Measurements from ENCODE around the gene ZNF70. TPM values are rescaled to one million over a fixed set of nuclear protein-coding genes. Genes with fewer than 3 reads are reported as not detected.
A peak's percentile ranks its signal among the peaks of the same experiment; 100 is the strongest.

ZNF70 gene
- total and polyA plus RNA-seq, 12 donors = 0.94 to 6.1 (median 4.6) TPM

DNA sequence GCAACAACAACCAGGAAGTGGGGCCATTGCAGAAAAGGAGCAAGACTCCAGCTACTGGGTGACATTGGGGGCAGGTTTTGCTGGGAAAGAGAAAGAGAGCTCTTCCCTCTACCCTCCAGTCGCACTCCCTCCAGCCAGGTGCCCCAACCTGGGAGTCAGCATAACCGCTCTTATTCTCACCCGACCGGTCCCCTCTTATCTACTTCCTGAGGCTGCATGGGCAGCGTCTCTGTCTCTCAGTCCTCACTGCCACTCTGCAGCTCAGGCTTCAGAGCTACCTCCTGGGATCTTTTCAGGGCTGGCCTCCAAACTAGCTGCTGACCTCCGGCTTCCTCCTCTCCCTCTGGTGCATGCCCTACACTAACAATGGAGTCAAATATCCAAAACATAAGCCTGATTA lies 5.1 kb downstream of the ZNF70 start:
- 79 to 91% (median 86%) methylated on average over 6 of the region's 6 CpGs for whole genome bisulfite sequencing, 4 donors
- Histone ChIP-seq H3K27me3 (no peaks in the 10 kb centered on the region), H3K36me3 (replicated peaks in 1 of 2) (peaks cover 0 to 23% of the 10 kb centered on the region in 2 donors), H3K4me3 (no peak overlapping the region), H3K27ac (no peak overlapping the region), H3K9me3 (replicated peaks in 1 of 3) (no peaks in the 10 kb centered on the region), H3K4me1 (replicated peaks in 1 of 2) (peaks cover 0 to 8% of the 10 kb centered on the region in 2 donors)
- intact Hi-C loops (cut with DNase I) = no loop called here
- no peak for TF ChIP-seq POLR2A (IDR thresholded peaks at IDR 0.05)
- TF ChIP-seq, protein P1, sequence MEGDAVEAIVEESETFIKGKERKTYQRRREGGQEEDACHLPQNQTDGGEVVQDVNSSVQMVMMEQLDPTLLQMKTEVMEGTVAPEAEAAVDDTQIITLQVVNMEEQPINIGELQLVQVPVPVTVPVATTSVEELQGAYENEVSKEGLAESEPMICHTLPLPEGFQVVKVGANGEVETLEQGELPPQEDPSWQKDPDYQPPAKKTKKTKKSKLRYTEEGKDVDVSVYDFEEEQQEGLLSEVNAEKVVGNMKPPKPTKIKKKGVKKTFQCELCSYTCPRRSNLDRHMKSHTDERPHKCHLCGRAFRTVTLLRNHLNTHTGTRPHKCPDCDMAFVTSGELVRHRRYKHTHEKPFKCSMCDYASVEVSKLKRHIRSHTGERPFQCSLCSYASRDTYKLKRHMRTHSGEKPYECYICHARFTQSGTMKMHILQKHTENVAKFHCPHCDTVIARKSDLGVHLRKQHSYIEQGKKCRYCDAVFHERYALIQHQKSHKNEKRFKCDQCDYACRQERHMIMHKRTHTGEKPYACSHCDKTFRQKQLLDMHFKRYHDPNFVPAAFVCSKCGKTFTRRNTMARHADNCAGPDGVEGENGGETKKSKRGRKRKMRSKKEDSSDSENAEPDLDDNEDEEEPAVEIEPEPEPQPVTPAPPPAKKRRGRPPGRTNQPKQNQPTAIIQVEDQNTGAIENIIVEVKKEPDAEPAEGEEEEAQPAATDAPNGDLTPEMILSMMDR (IDR thresholded peaks at IDR 0.05) = no peak
- no peak for DNase-seq

DNA sequence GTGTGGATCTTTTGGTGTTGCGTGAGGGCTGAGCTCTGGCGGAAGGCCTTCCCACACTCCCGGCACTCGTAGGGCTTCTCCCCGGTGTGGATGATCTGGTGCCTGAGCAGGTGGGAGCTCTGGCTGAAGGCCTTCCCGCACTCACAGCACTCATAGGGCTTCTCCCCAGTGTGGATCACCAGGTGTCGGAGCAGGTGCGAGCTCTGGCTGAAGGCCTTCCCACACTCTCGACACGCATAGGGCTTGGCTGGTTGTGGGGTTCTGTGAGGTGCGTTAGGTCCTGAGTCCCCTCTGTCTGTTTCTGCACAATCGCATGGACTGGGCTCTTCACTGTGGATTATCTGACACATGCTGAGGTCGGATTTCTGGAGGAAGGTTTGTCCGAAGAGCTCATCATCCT lies 6.4 kb downstream of the ZNF70 start:
- no peak overlapping the region for H3K27ac ChIP-seq
- H3K4me3 ChIP-seq = no peak overlapping the region
- TF ChIP-seq, protein P1 (IDR thresholded peaks at IDR 0.05) = no peak
- TF ChIP-seq POLR2A (IDR thresholded peaks at IDR 0.05) = no peak
- WGBS, 4 donors = 97 to 100% (median 99%) methylated on average over 4 to 14 of the region's 14 CpGs
- peaks cover 0 to 23% of the 10 kb centered on the region in 2 donors for H3K36me3 ChIP-seq (replicated peaks in 1 of 2)
- no peak for DNase-seq
- no peaks in the 10 kb centered on the region for H3K27me3 ChIP-seq
- H3K9me3 ChIP-seq (replicated peaks in 1 of 3) = no peaks in the 10 kb centered on the region
- no peaks in the 10 kb centered on the region for H3K4me1 ChIP-seq (replicated peaks in 1 of 2)
- intact Hi-C loops (cut with DNase I) = no loop called here

DNA sequence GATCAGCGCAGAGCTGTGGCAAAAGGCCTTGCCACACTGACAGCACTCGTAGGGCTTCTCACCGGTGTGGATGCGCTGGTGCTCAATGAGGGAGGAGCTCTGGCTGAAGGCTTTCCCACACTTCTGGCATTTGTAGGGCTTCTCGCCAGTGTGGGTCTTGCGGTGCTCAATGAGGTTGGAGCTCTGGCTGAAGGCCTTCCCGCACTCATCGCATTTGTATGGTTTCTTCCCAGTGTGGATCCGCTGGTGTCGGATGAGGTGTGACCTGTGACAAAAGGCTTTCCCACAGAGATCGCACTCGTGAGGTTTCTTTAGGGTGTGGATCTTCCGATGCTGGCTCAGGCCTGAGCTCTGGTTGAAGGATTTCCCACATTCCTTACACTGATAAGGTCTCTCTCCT lies 6.9 kb downstream of the ZNF70 start:
- TF ChIP-seq, protein P1 (IDR thresholded peaks at IDR 0.05) = no peak
- TF ChIP-seq POLR2A (IDR thresholded peaks at IDR 0.05) = no peak
- intact Hi-C loops (cut with DNase I) = no loop called here
- WGBS, 4 donors = 97 to 100% (median 98%) methylated on average over 1 to 13 of the region's 13 CpGs
- no peak for DNase-seq
- Histone ChIP-seq H3K4me3 (no peak overlapping the region), H3K9me3 (replicated peaks in 1 of 3) (no peaks in the 10 kb centered on the region), H3K27me3 (no peaks in the 10 kb centered on the region), H3K36me3 (replicated peaks in 1 of 2) (peaks cover 0 to 23% of the 10 kb centered on the region in 2 donors), H3K4me1 (replicated peaks in 1 of 2) (no peaks in the 10 kb centered on the region), H3K27ac (peak overlapping the region in 1 of 5 donors; percentile 45)

DNA sequence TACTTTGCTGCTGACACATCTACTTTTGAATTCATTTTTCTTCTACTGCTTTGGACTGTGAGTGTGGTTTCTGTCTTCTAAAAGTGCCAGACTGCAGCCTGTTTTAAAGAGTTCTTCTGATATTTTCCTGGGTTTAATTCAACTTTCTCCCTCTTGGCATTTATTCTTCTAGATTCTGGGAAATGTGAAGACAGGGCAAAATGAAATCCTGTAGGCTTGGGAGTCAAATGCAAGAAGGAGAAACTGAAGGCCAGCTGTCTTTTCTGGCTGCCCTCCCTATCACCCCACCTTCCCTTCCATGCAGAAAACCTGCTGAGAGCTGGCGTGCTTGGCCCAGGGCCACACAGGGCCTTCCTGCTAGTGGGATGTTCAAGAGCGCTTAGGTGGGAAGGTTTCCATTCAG lies 7.6 kb downstream of the ZNF70 start:
- TF ChIP-seq POLR2A (IDR thresholded peaks at IDR 0.05) = no peak
- TF ChIP-seq, protein P1 (IDR thresholded peaks at IDR 0.05) = no peak
- WGBS, 4 donors = 58 to 94% (median 82%) methylated on average over 2 of the region's 2 CpGs
- H3K27ac ChIP-seq = peak overlapping the region in 2 of 5 donors; percentile 34 to 65
- intact Hi-C loops (cut with DNase I) = no loop called here
- no peaks in the 10 kb centered on the region for H3K27me3 ChIP-seq
- H3K36me3 ChIP-seq (replicated peaks in 1 of 2) = peaks cover 0 to 23% of the 10 kb centered on the region in 2 donors
- no peaks in the 10 kb centered on the region for H3K4me1 ChIP-seq (replicated peaks in 1 of 2)
- no peak overlapping the region for H3K4me3 ChIP-seq
- no peaks in the 10 kb centered on the region for H3K9me3 ChIP-seq (replicated peaks in 1 of 3)
- DNase-seq = peak in 1 of 7 donors; percentile 23

All from adrenal gland (tissue), 12 donors.